Endothelial cell of umbilical vein (primary cell): ENCODE data around the gene TMEM63B. TPM values are rescaled to one million over a fixed set of nuclear protein-coding genes. Genes with fewer than 3 reads are reported as not detected.
"Not testable (repeated sequence)": the region's sequence is repeated elsewhere in the genome, so short reads cannot be mapped to it uniquely, and the experiment has no call there.

Source experiments
- BruUV-seq: library from RNA; stranded (reverse); fragments of 400-500 nt; replicated peaks from 2 replicates; lab custom pipeline; 2021; lab: Mats Ljungman, UMichigan
- CTCF ChIA-PET: fragments of 300-600, 350-600 bp; sonication (Branson Sonifier 250); formaldehyde crosslinking; loops from one replicate; lab custom pipeline; 2021; ENCODE audit warnings: antibody characterized with exemption, inconsistent platforms; lab: Charles Lee
- POLR2A ChIA-PET: fragments of 300-600, 350-600 bp; sonication (Branson Sonifier 250); formaldehyde crosslinking; loops from one replicate; lab custom pipeline; 2021; ENCODE audit warnings: antibody characterized with exemption, inconsistent platforms; lab: Charles Lee
- DNase-seq: peaks from one replicate; pipeline ENCODE4 v3.0.0-alpha.2; 2011; ENCODE audit warnings: low read depth, low spot score
- FAIRE-seq: peaks from 2 replicates; lab custom pipeline; 2011; peaks lifted over from hg19 to GRCh38; lab: Jason Lieb, UNC
- H2AFZ ChIP-seq: 2 replicates; pipeline ENCODE4 v1.6.0; 2012; ENCODE audit warnings: low read depth, low read length, control low read depth, inconsistent platforms
- H3K27ac ChIP-seq: 2 replicates; pipeline ENCODE4 v1.5.1; 2011; ENCODE audit warnings: low read depth, mild to moderate bottlenecking, control low read depth, low read length, moderate library complexity; ENCODE audit not compliant: insufficient read depth
- H3K27me3 ChIP-seq, 2 experiments: 2 replicates each; pipeline versions ENCODE4 v1.6.0 to v1.6.1; 2011; ENCODE audit warnings: low read length in 2 of 2, mixed read lengths in 1 of 2; ENCODE audit not compliant: control insufficient read depth in 2 of 2, insufficient read depth in 2 of 2
- H3K36me3 ChIP-seq, 2 experiments: 2 replicates in 1 of 2; 3 replicates in 1 of 2; pipeline ENCODE4 v1.5.1; 2011; ENCODE audit warnings: low read length in 2 of 2, mild to moderate bottlenecking in 1 of 2, moderate library complexity in 1 of 2; ENCODE audit not compliant: control insufficient read depth in 2 of 2, insufficient read depth in 2 of 2; ENCODE audit errors: extremely low read depth in 1 of 2
- H3K4me1 ChIP-seq: 3 replicates; pipeline ENCODE4 v1.5.1; 2011; ENCODE audit warnings: mild to moderate bottlenecking, low read length; ENCODE audit not compliant: control insufficient read depth, insufficient read depth; ENCODE audit errors: extremely low read depth
- H3K4me2 ChIP-seq: 2 replicates; pipeline ENCODE4 v1.6.1; 2011; ENCODE audit warnings: low read length, control low read depth, mixed read lengths; ENCODE audit not compliant: insufficient read depth
- H3K4me3 ChIP-seq, 3 experiments: fragments of 200-600 bp in 1 of 3; sonication (generic), shearing (Covaris generic) in 1 of 3; replicated peaks in 1 of 3; 2 replicates each; pipeline ENCODE4 v1.5.1; 2011 to 2016; ENCODE audit warnings: control low read depth in 3 of 3, low read length in 3 of 3, mild to moderate bottlenecking in 2 of 3, inconsistent platforms in 1 of 3, low read depth in 1 of 3, moderate library complexity in 1 of 3; ENCODE audit not compliant: insufficient read depth in 1 of 3
- H3K79me2 ChIP-seq: 2 replicates; pipeline ENCODE4 v1.6.0; 2012; ENCODE audit warnings: low read length, inconsistent platforms; ENCODE audit not compliant: control insufficient read depth, insufficient read depth
- H3K9ac ChIP-seq: replicated peaks from 2 replicates; pipeline ENCODE3; 2011; ENCODE audit warnings: low read length, control low read depth; ENCODE audit not compliant: insufficient read depth; ENCODE audit errors: extremely low read depth
- H3K9me1 ChIP-seq: replicated peaks from 3 replicates; pipeline ENCODE4 v1.6.0; 2011; ENCODE audit warnings: mild to moderate bottlenecking, low read length; ENCODE audit not compliant: control insufficient read depth, insufficient read depth; ENCODE audit errors: extremely low read depth
- H3K9me3 ChIP-seq: replicated peaks from 2 replicates; pipeline ENCODE4 v1.5.1; 2012; ENCODE audit warnings: low read length, inconsistent platforms; ENCODE audit not compliant: control insufficient read depth, insufficient read depth
- H4K20me1 ChIP-seq: replicated peaks from 2 replicates; pipeline ENCODE3; 2011; ENCODE audit warnings: mild to moderate bottlenecking, low read length; ENCODE audit not compliant: control insufficient read depth, insufficient read depth; ENCODE audit errors: extremely low read depth
- EZH2 ChIP-seq: IDR thresholded peaks from 2 replicates; pipeline ENCODE4 v1.6.1; 2012; ENCODE audit warnings: borderline replicate concordance, low read depth, mild to moderate bottlenecking, moderate library complexity, low read length, inconsistent platforms; ENCODE audit not compliant: severe bottlenecking
- FOS ChIP-seq: IDR thresholded peaks from 2 replicates; pipeline ENCODE4 v1.6.1; 2011; ENCODE audit warnings: mild to moderate bottlenecking, low read length, moderate library complexity, borderline replicate concordance; ENCODE audit not compliant: insufficient read depth
- GATA2 ChIP-seq: IDR thresholded peaks from 2 replicates; pipeline ENCODE4 v1.7.0; 2011; ENCODE audit warnings: low read depth, mild to moderate bottlenecking, moderate library complexity, mixed read lengths, low read length; ENCODE audit not compliant: insufficient read length, insufficient read depth
- JUN ChIP-seq: IDR thresholded peaks from 2 replicates; pipeline ENCODE4 v1.6.1; 2011; ENCODE audit warnings: borderline replicate concordance, low read depth; ENCODE audit not compliant: insufficient read length, insufficient read depth
- MYC ChIP-seq: IDR thresholded peaks from one replicate; pipeline ENCODE4 v1.6.1; 2011; ENCODE audit warnings: mild to moderate bottlenecking, low read depth, low read length
- POLR2A ChIP-seq: IDR thresholded peaks from 2 replicates; pipeline ENCODE4 v1.6.1; 2012; ENCODE audit warnings: low read depth, mild to moderate bottlenecking, control low read depth, low read length
- POLR2AphosphoS5 ChIP-seq: IDR thresholded peaks from 2 replicates; pipeline ENCODE4 v1.6.1; 2012; ENCODE audit warnings: low read depth, mild to moderate bottlenecking, control low read depth, low read length, moderate library complexity; ENCODE audit not compliant: insufficient read depth
- dilution Hi-C: fragments of 300-500 bp; cut with MboI; formaldehyde crosslinking; loops from one replicate; pipeline ENCODE4 v1.15.0; 2019; ENCODE audit warnings: low sequenced_read_pairs; ENCODE audit not compliant: extremely low pct_ligation_motif_present
- intact Hi-C: fragments of 100-400 bp; cut with micrococcal nuclease; formaldehyde crosslinking; loops from one replicate; pipeline ENCODE4 v1.10.0; 2022
- polyA plus RNA-seq, 4 experiments: library from polyadenylated mRNA; depleted of rRNA in 3 of 4; stranded (reverse) in 3 of 4; unstranded in 1 of 4; fragments of >200 nt; gene quantifications; 2 replicates each; pipeline versions ENCODE4 v1.2.1 to v1.2.3, GENCODE V29; 2011 to 2012; ENCODE audit warnings: missing spikeins in 1 of 4
- total RNA-seq: library from RNA; stranded (reverse); gene quantifications from 2 replicates; pipeline ENCODE4 v1.2.3, GENCODE V29; 2021
- TF ChIP-seq, protein P1 (sequence below): IDR thresholded peaks from 2 replicates; pipeline ENCODE4 v1.6.1; 2011; ENCODE audit not compliant: insufficient read depth, insufficient read length
- TF ChIP-seq, protein P2 (sequence below), 2 donors: IDR thresholded peaks; 1 replicate in 1 of 2; 2 replicates in 1 of 2; pipeline ENCODE4 v1.5.1; 2011; ENCODE audit warnings: low read length in 2 of 2, mild to moderate bottlenecking in 2 of 2, moderate library complexity in 2 of 2, control low read depth in 1 of 2, inconsistent platforms in 1 of 2, low read depth in 1 of 2; ENCODE audit not compliant: insufficient read depth in 1 of 2; ENCODE audit errors: extremely low read depth in 1 of 2

TMEM63B gene
- total and polyA plus RNA-seq, 2 donors (not counting 3 experiments of a cell fraction or from before 2014, with no cell fraction given): 49.7 to 56.1 TPM

DNA sequence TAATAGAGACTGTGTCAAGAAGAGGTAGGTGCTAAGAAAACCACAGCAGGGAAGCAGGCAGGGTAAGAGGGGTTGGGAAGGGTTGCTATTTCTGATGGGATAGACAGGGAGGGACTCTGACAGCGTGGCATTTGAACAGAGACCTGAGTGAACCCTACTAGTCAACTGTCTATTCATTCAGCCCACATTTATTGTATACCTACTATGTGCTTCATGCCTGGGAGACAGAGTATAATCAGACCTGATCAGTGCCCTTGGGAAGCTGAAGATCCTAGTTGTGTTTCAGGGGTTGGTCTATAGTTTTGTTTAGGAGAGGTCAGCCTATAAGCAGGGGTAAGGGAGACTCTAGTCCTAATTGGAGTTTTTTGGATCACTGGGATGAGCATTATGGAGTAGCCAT, 16.4 kb downstream of the TMEM63B start:
- no peaks in the 10 kb centered on the region for H4K20me1 ChIP-seq
- DNase-seq: no peak
- no peak overlapping the region for H2AFZ ChIP-seq
- dilution Hi-C loops (no loop called here), intact Hi-C loops (no loop called here)
- POLR2A ChIA-PET: interaction anchor here (0.5 kb wide), 1 partner anchor 150 kb away, joined by 12 read pairs; no protein-coding TSS in a partner anchor
- H3K79me2 ChIP-seq: no peaks in the 10 kb centered on the region
- no peaks in the 10 kb centered on the region for H3K27me3 ChIP-seq
- H3K4me2 ChIP-seq: no peak overlapping the region
- TF ChIP-seq MYC: no peak
- TF ChIP-seq FOS: no peak
- no peak for TF ChIP-seq JUN
- TF ChIP-seq POLR2AphosphoS5: no peak
- no peak for TF ChIP-seq EZH2
- TF ChIP-seq GATA2: no peak
- TF ChIP-seq, protein P1, sequence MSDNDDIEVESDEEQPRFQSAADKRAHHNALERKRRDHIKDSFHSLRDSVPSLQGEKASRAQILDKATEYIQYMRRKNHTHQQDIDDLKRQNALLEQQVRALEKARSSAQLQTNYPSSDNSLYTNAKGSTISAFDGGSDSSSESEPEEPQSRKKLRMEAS: no peak
- TF ChIP-seq, protein P2, sequence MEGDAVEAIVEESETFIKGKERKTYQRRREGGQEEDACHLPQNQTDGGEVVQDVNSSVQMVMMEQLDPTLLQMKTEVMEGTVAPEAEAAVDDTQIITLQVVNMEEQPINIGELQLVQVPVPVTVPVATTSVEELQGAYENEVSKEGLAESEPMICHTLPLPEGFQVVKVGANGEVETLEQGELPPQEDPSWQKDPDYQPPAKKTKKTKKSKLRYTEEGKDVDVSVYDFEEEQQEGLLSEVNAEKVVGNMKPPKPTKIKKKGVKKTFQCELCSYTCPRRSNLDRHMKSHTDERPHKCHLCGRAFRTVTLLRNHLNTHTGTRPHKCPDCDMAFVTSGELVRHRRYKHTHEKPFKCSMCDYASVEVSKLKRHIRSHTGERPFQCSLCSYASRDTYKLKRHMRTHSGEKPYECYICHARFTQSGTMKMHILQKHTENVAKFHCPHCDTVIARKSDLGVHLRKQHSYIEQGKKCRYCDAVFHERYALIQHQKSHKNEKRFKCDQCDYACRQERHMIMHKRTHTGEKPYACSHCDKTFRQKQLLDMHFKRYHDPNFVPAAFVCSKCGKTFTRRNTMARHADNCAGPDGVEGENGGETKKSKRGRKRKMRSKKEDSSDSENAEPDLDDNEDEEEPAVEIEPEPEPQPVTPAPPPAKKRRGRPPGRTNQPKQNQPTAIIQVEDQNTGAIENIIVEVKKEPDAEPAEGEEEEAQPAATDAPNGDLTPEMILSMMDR (IDR thresholded peaks at IDR 0.05; ENCODE audit: extremely low read depth in 1 of 2, insufficient read depth in 1 of 2, low read depth in 1 of 2, low read length in 2 of 2): no peak
- no peak for TF ChIP-seq POLR2A
- H3K9me3 ChIP-seq: no peaks in the 10 kb centered on the region
- H3K9me1 ChIP-seq: no peaks in the 10 kb centered on the region
- no peak for FAIRE-seq
- no peak overlapping the region for H3K4me3 ChIP-seq
- no TSS peak for BruUV-seq
- H3K4me1 ChIP-seq: no peaks in the 10 kb centered on the region
- H3K36me3 ChIP-seq: peaks cover 2 to 15% of the 10 kb centered on the region in 2 experiments
- no peak overlapping the region for H3K9ac ChIP-seq
- CTCF ChIA-PET: interaction anchor here (1.1 to 3.4 kb wide), 3 partner anchors 11 to 47 kb away, joined by 3 to 12 read pairs (median 3); no protein-coding TSS in a partner anchor
- no peak overlapping the region for H3K27ac ChIP-seq

DNA sequence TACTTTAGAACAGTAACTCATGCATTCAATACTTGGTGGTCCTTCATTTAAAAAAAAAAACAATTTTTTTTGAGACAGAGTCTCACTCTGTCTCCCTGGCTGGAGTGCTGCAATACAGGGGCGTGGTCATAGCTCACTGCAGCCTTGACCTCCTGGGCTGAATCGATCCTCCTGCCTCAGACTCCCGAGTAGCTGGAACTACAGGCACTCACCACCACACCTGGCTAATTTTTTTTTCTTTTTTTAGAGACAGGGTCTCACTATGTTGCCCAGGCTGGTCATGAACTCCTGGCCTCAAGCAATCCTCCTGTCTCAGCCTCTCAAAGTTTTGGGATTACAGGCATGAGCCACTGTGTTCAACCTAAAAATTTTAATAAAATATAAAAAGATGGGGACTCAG, 17.2 kb downstream of the TMEM63B start:
- H3K4me2 ChIP-seq, H3K9me3 ChIP-seq, intact Hi-C loops, H3K79me2 ChIP-seq, DNase-seq, H3K4me1 ChIP-seq, BruUV-seq, H3K27ac ChIP-seq, POLR2A ChIA-PET, FAIRE-seq, H4K20me1 ChIP-seq, dilution Hi-C loops, H3K9me1 ChIP-seq, H3K27me3 ChIP-seq, H3K9ac ChIP-seq, H2AFZ ChIP-seq, H3K4me3 ChIP-seq: not testable (repeated sequence)
- CTCF ChIA-PET: interaction anchor here (1.1 to 3.4 kb wide), 2 partner anchors 44 to 48 kb away, joined by 3 to 12 read pairs; no protein-coding TSS in a partner anchor
- H3K36me3 ChIP-seq: peaks cover 5 to 15% of the 10 kb centered on the region in 2 experiments
